HepG2 (cell line): Measurements from ENCODE around the gene U2SURP. TPM values are rescaled to one million over a fixed set of nuclear protein-coding genes. Genes with fewer than 3 reads are reported as not detected.

Experiments used
- ATAC-seq: fragments of 200-7000 bp; cut with Tn5 transposase; 3 replicates; pipeline ENCODE4 v1.9.1; 2020; ENCODE audit warnings: mild to moderate bottlenecking, moderate library complexity
- BruUV-seq: library from RNA; stranded (reverse); fragments of 400-500 nt; replicated peaks from 2 replicates; lab custom pipeline; 2021; lab: Mats Ljungman, UMichigan
- CTCF ChIA-PET: fragments of 300-600 bp; formaldehyde crosslinking; extraction: SDS; loops from one replicate; lab custom pipeline; 2021; ENCODE audit warnings: low total read pairs, inconsistent platforms, low intra/inter-chr PET ratio; lab: Yijun Ruan, JAX
- POLR2A ChIA-PET: fragments of 350-600 bp; sonication (Branson Sonifier 250); formaldehyde crosslinking; loops from one replicate; lab custom pipeline; 2020; ENCODE audit warnings: antibody characterized with exemption, inconsistent platforms; lab: Yijun Ruan, JAX
- DNase-seq: peaks from one replicate; pipeline ENCODE4 v3.0.0-alpha.2; 2015; ENCODE audit warnings: low spot score
- FAIRE-seq: peaks from 3 replicates; lab custom pipeline; 2011; peaks lifted over from hg19 to GRCh38; lab: Jason Lieb, UNC
- H2AFZ ChIP-seq: one replicate; pipeline ENCODE4 v1.6.1; 2011; ENCODE audit warnings: low read length, inconsistent platforms
- H3K27ac ChIP-seq: fragments of 300-600 bp; 3 replicates; pipeline ENCODE4 v1.8.0; 2011; ENCODE audit warnings: mixed run types, mild to moderate bottlenecking, mixed read lengths, low read length, inconsistent platforms; ENCODE audit not compliant: insufficient read depth; ENCODE audit errors: extremely low read length
- H3K27me3 ChIP-seq, 2 experiments: fragments of 200-600 bp in 1 of 2; 2 replicates in 1 of 2; 3 replicates in 1 of 2; pipeline versions ENCODE4 v1.6.0 to v1.8.0; 2011; ENCODE audit warnings: low read length in 2 of 2, mild to moderate bottlenecking in 2 of 2, moderate library complexity in 2 of 2, inconsistent platforms in 1 of 2; ENCODE audit not compliant: insufficient read depth in 2 of 2, control insufficient read depth in 1 of 2
- H3K36me3 ChIP-seq, 2 experiments: fragments of 200-600 bp in 1 of 2; replicated peaks in 1 of 2; 2 replicates in 1 of 2; 3 replicates in 1 of 2; pipeline versions ENCODE4 v1.5.1 to v1.8.0; 2011; ENCODE audit warnings: low read length in 2 of 2, inconsistent platforms in 1 of 2; ENCODE audit not compliant: insufficient read depth in 2 of 2, control insufficient read depth in 1 of 2
- H3K4me1 ChIP-seq: 2 replicates; pipeline ENCODE4 v1.5.1; 2012; ENCODE audit warnings: low read length, inconsistent platforms; ENCODE audit not compliant: insufficient read depth
- H3K4me2 ChIP-seq: 2 replicates; pipeline ENCODE4 v1.6.0; 2011; ENCODE audit warnings: low read depth, low read length, inconsistent platforms
- H3K4me3 ChIP-seq, 3 experiments: fragments of 200-600 bp in 1 of 3; sonication (generic), shearing (Covaris generic) in 1 of 3; replicated peaks in 1 of 3; 2 replicates each; pipeline ENCODE4 v1.5.1; 2011 to 2016; ENCODE audit warnings: low read length in 3 of 3, inconsistent platforms in 2 of 3, low read depth in 2 of 3, mild to moderate bottlenecking in 2 of 3, control low read depth in 1 of 3, mixed read lengths in 1 of 3; ENCODE audit not compliant: insufficient read depth in 1 of 3
- H3K79me2 ChIP-seq: one replicate; pipeline ENCODE4 v1.6.1; 2011; ENCODE audit warnings: low read length, inconsistent platforms; ENCODE audit not compliant: insufficient read depth
- H3K9ac ChIP-seq: 2 replicates; pipeline ENCODE4 v1.6.0; 2011; ENCODE audit warnings: mild to moderate bottlenecking, low read depth, low read length, inconsistent platforms; ENCODE audit not compliant: insufficient read depth
- H3K9me3 ChIP-seq: 2 replicates; pipeline ENCODE4 v1.5.1; 2012; ENCODE audit warnings: mild to moderate bottlenecking, low read length
- H4K20me1 ChIP-seq: 2 replicates; pipeline ENCODE4 v1.6.0; 2011; ENCODE audit warnings: inconsistent platforms, mild to moderate bottlenecking, low read length, moderate library complexity; ENCODE audit not compliant: insufficient read depth
- ARID2 ChIP-seq: sonication (generic); formaldehyde crosslinking; IDR thresholded peaks from 2 replicates; pipeline ENCODE4 v1.8.1; 2022; ENCODE audit warnings: mild to moderate bottlenecking, missing genetic modification reagents, borderline replicate concordance
- ATF5 ChIP-seq: sonication (generic); formaldehyde crosslinking; IDR thresholded peaks from 2 replicates; pipeline ENCODE4 v1.4.0; 2020; ENCODE audit warnings: mild to moderate bottlenecking, low read depth, missing genetic modification reagents
- JARID2 ChIP-seq: sonication (generic); formaldehyde crosslinking; IDR thresholded peaks from 2 replicates; pipeline ENCODE4 v1.8.1; 2023; ENCODE audit warnings: missing genetic modification reagents, inconsistent platforms; ENCODE audit not compliant: insufficient replicate concordance
- MIER2 ChIP-seq: IDR thresholded peaks from 2 replicates; pipeline ENCODE4 v1.6.1; 2016; ENCODE audit warnings: missing biosample characterization, missing genetic modification reagents
- MTF2 ChIP-seq: sonication (generic); formaldehyde crosslinking; IDR thresholded peaks from 2 replicates; pipeline ENCODE4 v1.5.0; 2020; ENCODE audit warnings: missing genetic modification reagents, borderline replicate concordance
- SNAPC4 ChIP-seq: sonication (generic); formaldehyde crosslinking; IDR thresholded peaks from 2 replicates; pipeline ENCODE4 v1.4.0; 2020; ENCODE audit warnings: mild to moderate bottlenecking, missing genetic modification reagents
- SRSF1 ChIP-seq: fragments of 200-400 bp; formaldehyde crosslinking; optimal IDR thresholded peaks from 2 replicates; pipeline ENCODE3; 2017; ENCODE audit warnings: mild to moderate bottlenecking, low read depth, low read length, moderate library complexity
- STAG1 ChIP-seq: sonication (generic); formaldehyde crosslinking; IDR thresholded peaks from 2 replicates; pipeline ENCODE4 v1.4.0; 2020; ENCODE audit warnings: missing genetic modification reagents
- ZNF282 ChIP-seq: fragments of 450-650 bp; IDR thresholded peaks from 2 replicates; pipeline ENCODE4 v1.6.1; 2018; ENCODE audit not compliant: partially characterized antibody
- ZNF446 ChIP-seq: sonication (generic); formaldehyde crosslinking; IDR thresholded peaks from 2 replicates; pipeline ENCODE4 v1.5.0; 2020; ENCODE audit warnings: mild to moderate bottlenecking, missing genetic modification reagents
- ZNF567 ChIP-seq: sonication (generic); formaldehyde crosslinking; IDR thresholded peaks from 2 replicates; pipeline ENCODE4 v1.8.1; 2023; ENCODE audit warnings: mild to moderate bottlenecking, missing genetic modification reagents, borderline replicate concordance
- ZNF709 ChIP-seq: sonication (generic); formaldehyde crosslinking; IDR thresholded peaks from 2 replicates; pipeline ENCODE4 v1.5.0; 2020; ENCODE audit warnings: mild to moderate bottlenecking, missing genetic modification reagents
- WGBS: methylation state at CpG from one replicate; pipeline ENCODE4 v1.1.6; 2017; ENCODE audit warnings: low lambda C conversion rate; 5-methylcytosine and 5-hydroxymethylcytosine counted together
- in situ Hi-C: cut with HindIII; loops from 2 replicates; pipeline ENCODE4 v1.10.0; 2017; ENCODE audit warnings: low pct_unique_long_range_greater_than_20kb; ENCODE audit not compliant: extremely low pct_ligation_motif_present
- intact Hi-C: fragments of 100-400 bp; cut with micrococcal nuclease; formaldehyde crosslinking; loops from one replicate; pipeline ENCODE4 v1.10.0; 2022; ENCODE audit not compliant: unreplicated experiment
- polyA plus RNA-seq, 8 experiments: library from polyadenylated mRNA; depleted of rRNA in 3 of 8; stranded (reverse) in 7 of 8; unstranded in 1 of 8; fragments of >200 nt; fragmentation: Illumina TruSeq in 4 of 8; extraction: Trizol in 4 of 8; gene quantifications; 2 replicates each; pipeline versions ENCODE4 v1.2.1 to v1.2.3, GENCODE V29; 2011 to 2016; ENCODE audit warnings: low read depth in 4 of 8, missing spikeins in 1 of 8, mixed read lengths in 1 of 8; ENCODE audit not compliant: insufficient read depth in 1 of 8
- total RNA-seq, 5 experiments: library from RNA; depleted of rRNA; stranded (reverse); fragments of >200 nt; fragmentation: Illumina TruSeq; extraction: Trizol; gene quantifications; 2 replicates each; pipeline ENCODE4 v1.2.3, GENCODE V29; 2016; ENCODE audit warnings: low read depth in 1 of 5
- TF ChIP-seq, protein P1 (sequence below): sonication (generic); formaldehyde crosslinking; conservative IDR thresholded peaks from 2 replicates; pipeline ENCODE4 v1.8.0; 2022; ENCODE audit warnings: mild to moderate bottlenecking, moderate library complexity, missing genetic modification reagents
- TF ChIP-seq, protein P2 (sequence below), 2 experiments: sonication (generic) in 1 of 2; formaldehyde crosslinking in 1 of 2; IDR thresholded peaks; 2 replicates each; pipeline versions ENCODE4 v1.5.1 to v1.6.1; 2011 to 2020; ENCODE audit warnings: borderline replicate concordance in 1 of 2, low read depth in 1 of 2, low read length in 1 of 2, mild to moderate bottlenecking in 1 of 2, missing genetic modification reagents in 1 of 2, moderate library complexity in 1 of 2

Gene U2SURP
- total and polyA plus RNA-seq, 2 of the 13 experiments (the other 11 are each of a cell fraction or from before 2014, with no cell fraction given) = 55.9 to 173 TPM

DNA sequence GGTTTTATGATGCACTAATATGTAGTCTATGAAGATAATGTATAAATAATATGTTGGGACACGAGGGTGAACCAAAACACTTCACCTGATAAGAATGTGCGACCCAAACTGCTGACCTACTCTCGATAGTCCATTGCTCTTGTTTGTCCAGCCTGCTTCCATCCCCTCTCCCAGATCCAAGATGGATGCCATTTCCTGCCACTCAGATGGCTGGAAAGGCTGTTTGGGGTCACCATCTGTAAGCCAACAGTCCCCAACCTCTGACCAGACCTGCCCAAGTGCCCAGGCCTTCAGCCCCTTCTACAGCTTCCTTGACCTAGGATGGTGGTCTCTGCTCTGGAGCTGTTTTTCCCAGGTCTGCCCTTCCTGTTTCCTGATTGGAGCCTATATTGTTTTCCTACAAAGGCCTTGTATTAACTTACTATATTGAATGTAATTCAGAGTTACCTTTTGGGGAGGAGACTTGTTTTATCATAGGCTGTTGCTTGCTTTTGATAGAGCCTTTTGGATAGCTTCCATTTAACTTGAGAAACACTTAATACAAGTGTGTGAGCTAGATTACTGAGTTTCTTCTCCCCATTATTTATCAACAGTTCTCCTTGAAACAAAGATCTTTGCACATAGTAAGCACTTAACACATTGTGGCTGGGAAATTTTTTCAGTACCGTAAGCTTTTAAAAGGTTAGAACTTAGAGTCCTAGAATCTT, 32.9 kb upstream of the U2SURP start:
- in situ Hi-C loops = no loop called here
- FAIRE-seq = no peak
- POLR2A ChIA-PET = no interaction called here
- TF ChIP-seq MTF2 (no peak), ATF5 (CRISPR knock-in tag) (no peak), SNAPC4 (CRISPR knock-in tag) (no peak), JARID2 (no peak), ZNF446 (no peak), SRSF1 (no peak), ZNF282 (no peak), ARID2 (CRISPR knock-in tag) (no peak), ZNF709 (CRISPR knock-in tag) (no peak), MIER2 (no peak), STAG1 (no peak), ZNF567 (CRISPR knock-in tag) (no peak)
- TF ChIP-seq, protein P1, sequence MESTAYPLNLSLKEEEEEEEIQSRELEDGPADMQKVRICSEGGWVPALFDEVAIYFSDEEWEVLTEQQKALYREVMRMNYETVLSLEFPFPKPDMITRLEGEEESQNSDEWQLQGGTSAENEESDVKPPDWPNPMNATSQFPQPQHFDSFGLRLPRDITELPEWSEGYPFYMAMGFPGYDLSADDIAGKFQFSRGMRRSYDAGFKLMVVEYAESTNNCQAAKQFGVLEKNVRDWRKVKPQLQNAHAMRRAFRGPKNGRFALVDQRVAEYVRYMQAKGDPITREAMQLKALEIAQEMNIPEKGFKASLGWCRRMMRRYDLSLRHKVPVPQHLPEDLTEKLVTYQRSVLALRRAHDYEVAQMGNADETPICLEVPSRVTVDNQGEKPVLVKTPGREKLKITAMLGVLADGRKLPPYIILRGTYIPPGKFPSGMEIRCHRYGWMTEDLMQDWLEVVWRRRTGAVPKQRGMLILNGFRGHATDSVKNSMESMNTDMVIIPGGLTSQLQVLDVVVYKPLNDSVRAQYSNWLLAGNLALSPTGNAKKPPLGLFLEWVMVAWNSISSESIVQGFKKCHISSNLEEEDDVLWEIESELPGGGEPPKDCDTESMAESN = no peak
- TF ChIP-seq, protein P2, sequence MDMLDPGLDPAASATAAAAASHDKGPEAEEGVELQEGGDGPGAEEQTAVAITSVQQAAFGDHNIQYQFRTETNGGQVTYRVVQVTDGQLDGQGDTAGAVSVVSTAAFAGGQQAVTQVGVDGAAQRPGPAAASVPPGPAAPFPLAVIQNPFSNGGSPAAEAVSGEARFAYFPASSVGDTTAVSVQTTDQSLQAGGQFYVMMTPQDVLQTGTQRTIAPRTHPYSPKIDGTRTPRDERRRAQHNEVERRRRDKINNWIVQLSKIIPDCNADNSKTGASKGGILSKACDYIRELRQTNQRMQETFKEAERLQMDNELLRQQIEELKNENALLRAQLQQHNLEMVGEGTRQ (IDR thresholded peaks at IDR 0.05; ENCODE audit: low read depth, low read length) = no peak
- TF ChIP-seq, protein P2 (CRISPR knock-in tag; IDR thresholded peaks at IDR 0.05; ENCODE audit: borderline replicate concordance) = no peak
- TF ChIP-seq, all 625 proteins: peak for 0
- no peak overlapping the region for H3K27ac ChIP-seq
- no peaks in the 10 kb centered on the region for H3K79me2 ChIP-seq
- no peaks in the 10 kb centered on the region for H3K9me3 ChIP-seq
- BruUV-seq = no TSS peak
- no peaks in the 10 kb centered on the region for H3K36me3 ChIP-seq
- CTCF ChIA-PET = no interaction called here
- no peaks in the 10 kb centered on the region for H4K20me1 ChIP-seq
- DNase-seq (no peak), ATAC-seq (no peak)
- H3K4me1 ChIP-seq = peaks cover 38% of the 10 kb centered on the region
- intact Hi-C loops = no loop called here
- H3K4me2 ChIP-seq = no peak overlapping the region
- no peak overlapping the region for H3K4me3 ChIP-seq
- WGBS = 47% methylated on average over 4 of the region's 4 CpGs
- H3K27me3 ChIP-seq = peaks cover 1 to 26% of the 10 kb centered on the region in 2 experiments; a peak in 3 of 5 replicates
- H3K9ac ChIP-seq = no peak overlapping the region
- no peak overlapping the region for H2AFZ ChIP-seq
